Hepatocyte (in vitro differentiated cells): ENCODE measurements around the gene RASSF3. TPM values are rescaled to one million over a fixed set of nuclear protein-coding genes. Genes with fewer than 3 reads are reported as not detected.

Experiments
- DNase-seq: peaks from one replicate; pipeline ENCODE4 v3.0.0-alpha.2; 2016; ENCODE audit warnings: low spot score
- H2AFZ ChIP-seq: fragments of 200-600 bp; sonication (generic); 2 replicates; pipeline ENCODE4 v1.6.0; 2016; ENCODE audit warnings: antibody characterized with exemption, mild to moderate bottlenecking
- H3K27ac ChIP-seq: fragments of 200-600 bp; sonication (generic); 2 replicates; pipeline ENCODE4 v1.5.1; 2016; ENCODE audit warnings: mild to moderate bottlenecking
- H3K27me3 ChIP-seq: fragments of 200-600 bp; sonication (generic); 2 replicates; pipeline ENCODE4 v1.6.1; 2016
- H3K36me3 ChIP-seq: fragments of 200-600 bp; sonication (generic); replicated peaks from 2 replicates; pipeline ENCODE4 v1.5.1; 2016; ENCODE audit warnings: low read depth; ENCODE audit not compliant: insufficient read depth
- H3K4me1 ChIP-seq: fragments of 200-600 bp; sonication (generic); 2 replicates; pipeline ENCODE4 v1.5.1; 2016; ENCODE audit warnings: mild to moderate bottlenecking, moderate library complexity; ENCODE audit not compliant: insufficient read depth
- H3K4me2 ChIP-seq: fragments of 200-600 bp; sonication (generic); 2 replicates; pipeline ENCODE4 v1.6.0; 2016
- H3K4me3 ChIP-seq: fragments of 200-600 bp; sonication (generic); 2 replicates; pipeline ENCODE4 v1.5.1; 2016; ENCODE audit warnings: mild to moderate bottlenecking
- H3K79me2 ChIP-seq: fragments of 200-600 bp; sonication (generic); 2 replicates; pipeline ENCODE4 v1.6.0; 2017; ENCODE audit warnings: mild to moderate bottlenecking
- H3K9me2 ChIP-seq: fragments of 200-600 bp; sonication (generic); replicated peaks from 2 replicates; pipeline ENCODE4 v1.6.0; 2017; ENCODE audit warnings: mild to moderate bottlenecking; ENCODE audit not compliant: insufficient read depth
- H3K9me3 ChIP-seq: fragments of 200-600 bp; sonication (generic); 2 replicates; pipeline ENCODE4 v1.5.1; 2016; ENCODE audit warnings: low read depth, mild to moderate bottlenecking
- H4K20me1 ChIP-seq: fragments of 200-600 bp; sonication (generic); 2 replicates; pipeline ENCODE4 v1.6.0; 2016; ENCODE audit warnings: mild to moderate bottlenecking; ENCODE audit not compliant: insufficient read depth, poor library complexity, severe bottlenecking
- EZH2 ChIP-seq: fragments of 200-600 bp; sonication (generic); IDR thresholded peaks from 2 replicates; pipeline ENCODE4 v1.6.1; 2016; ENCODE audit warnings: antibody characterized with exemption, mild to moderate bottlenecking, borderline replicate concordance
- EZH2phosphoT487 ChIP-seq: fragments of 200-600 bp; sonication (generic); IDR thresholded peaks from one replicate; pipeline ENCODE4 v1.6.1; 2018; ENCODE audit warnings: antibody characterized with exemption, mild to moderate bottlenecking, low read depth, moderate library complexity; ENCODE audit not compliant: unreplicated experiment, severe bottlenecking
- WGBS: methylation state at CpG from one replicate; pipeline ENCODE4 v1.1.6; 2016; ENCODE audit warnings: low lambda C conversion rate; ENCODE audit errors: missing lambda C conversion rate; 5-methylcytosine and 5-hydroxymethylcytosine counted together
- polyA plus RNA-seq: library from polyadenylated mRNA; unstranded; fragments of >200 nt; fragmentation: Nextera tagmentation; extraction: Ambion mirVana; gene quantifications from 2 replicates; pipeline ENCODE4 v1.2.1, GENCODE V29; 2016
- total RNA-seq: library from RNA; depleted of rRNA; stranded (reverse); fragments of >200 nt; gene quantifications from 2 replicates; pipeline ENCODE4 v1.2.3, GENCODE V29; 2014
- TF ChIP-seq, protein P1 (sequence below): fragments of 200-600 bp; sonication (generic); IDR thresholded peaks from 2 replicates; pipeline ENCODE4 v1.5.1; 2016; ENCODE audit warnings: antibody characterized with exemption, mild to moderate bottlenecking; ENCODE audit not compliant: poor library complexity

The RASSF3 gene
- total and polyA plus RNA-seq, 2 experiments from 2014 or later: 7.8 to 22.3 TPM

DNA sequence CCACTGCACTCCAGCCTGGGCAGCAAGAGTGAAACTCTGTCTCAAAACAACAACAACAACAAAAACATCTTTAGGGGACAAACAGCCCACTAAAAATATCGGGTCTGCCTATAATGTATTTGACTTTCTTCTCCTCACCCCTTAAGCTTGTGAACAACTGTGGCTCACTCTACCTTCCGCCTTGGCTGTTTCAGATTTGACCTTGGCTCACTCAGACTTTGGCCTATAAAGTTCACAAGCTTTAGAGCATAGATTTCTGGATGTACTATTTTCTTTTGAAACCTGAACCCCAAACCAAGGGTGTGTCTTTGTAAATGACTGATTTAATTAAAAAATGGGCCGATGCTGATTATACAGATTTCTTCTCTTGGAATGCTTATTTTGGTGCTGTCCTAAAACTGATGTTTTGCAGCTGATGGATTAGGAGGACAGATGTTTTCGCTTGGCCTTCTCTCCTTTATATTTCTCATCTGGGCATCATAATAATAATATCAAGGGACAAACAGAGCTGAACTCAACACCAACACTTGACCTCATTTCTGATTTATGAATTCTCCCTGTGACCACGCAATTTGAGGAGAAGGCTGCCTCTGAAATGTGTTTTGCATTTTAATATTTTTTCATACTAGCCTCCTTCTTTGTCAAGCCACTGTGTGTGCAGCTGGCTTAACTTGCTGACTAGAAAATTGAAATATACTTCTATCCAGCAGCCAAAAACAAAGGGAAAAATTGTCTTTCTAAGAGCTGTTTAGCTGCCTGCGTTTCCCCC is 40.2 kb upstream of the RASSF3 start:
- no peaks in the 10 kb centered on the region for H3K9me2 ChIP-seq
- no peaks in the 10 kb centered on the region for H3K36me3 ChIP-seq
- no peak for DNase-seq
- H3K4me2 ChIP-seq: no peak overlapping the region
- no peak overlapping the region for H3K4me3 ChIP-seq
- H3K27ac ChIP-seq: no peak overlapping the region
- TF ChIP-seq, protein P1, sequence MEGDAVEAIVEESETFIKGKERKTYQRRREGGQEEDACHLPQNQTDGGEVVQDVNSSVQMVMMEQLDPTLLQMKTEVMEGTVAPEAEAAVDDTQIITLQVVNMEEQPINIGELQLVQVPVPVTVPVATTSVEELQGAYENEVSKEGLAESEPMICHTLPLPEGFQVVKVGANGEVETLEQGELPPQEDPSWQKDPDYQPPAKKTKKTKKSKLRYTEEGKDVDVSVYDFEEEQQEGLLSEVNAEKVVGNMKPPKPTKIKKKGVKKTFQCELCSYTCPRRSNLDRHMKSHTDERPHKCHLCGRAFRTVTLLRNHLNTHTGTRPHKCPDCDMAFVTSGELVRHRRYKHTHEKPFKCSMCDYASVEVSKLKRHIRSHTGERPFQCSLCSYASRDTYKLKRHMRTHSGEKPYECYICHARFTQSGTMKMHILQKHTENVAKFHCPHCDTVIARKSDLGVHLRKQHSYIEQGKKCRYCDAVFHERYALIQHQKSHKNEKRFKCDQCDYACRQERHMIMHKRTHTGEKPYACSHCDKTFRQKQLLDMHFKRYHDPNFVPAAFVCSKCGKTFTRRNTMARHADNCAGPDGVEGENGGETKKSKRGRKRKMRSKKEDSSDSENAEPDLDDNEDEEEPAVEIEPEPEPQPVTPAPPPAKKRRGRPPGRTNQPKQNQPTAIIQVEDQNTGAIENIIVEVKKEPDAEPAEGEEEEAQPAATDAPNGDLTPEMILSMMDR: no peak
- TF ChIP-seq EZH2phosphoT487 (no peak), EZH2 (no peak)
- no peaks in the 10 kb centered on the region for H3K27me3 ChIP-seq
- no peaks in the 10 kb centered on the region for H3K9me3 ChIP-seq
- no peaks in the 10 kb centered on the region for H3K4me1 ChIP-seq
- H2AFZ ChIP-seq: no peak overlapping the region
- 81% methylated on average over 6 of the region's 6 CpGs for WGBS
- H3K79me2 ChIP-seq: no peaks in the 10 kb centered on the region
- H4K20me1 ChIP-seq: no peaks in the 10 kb centered on the region

DNA sequence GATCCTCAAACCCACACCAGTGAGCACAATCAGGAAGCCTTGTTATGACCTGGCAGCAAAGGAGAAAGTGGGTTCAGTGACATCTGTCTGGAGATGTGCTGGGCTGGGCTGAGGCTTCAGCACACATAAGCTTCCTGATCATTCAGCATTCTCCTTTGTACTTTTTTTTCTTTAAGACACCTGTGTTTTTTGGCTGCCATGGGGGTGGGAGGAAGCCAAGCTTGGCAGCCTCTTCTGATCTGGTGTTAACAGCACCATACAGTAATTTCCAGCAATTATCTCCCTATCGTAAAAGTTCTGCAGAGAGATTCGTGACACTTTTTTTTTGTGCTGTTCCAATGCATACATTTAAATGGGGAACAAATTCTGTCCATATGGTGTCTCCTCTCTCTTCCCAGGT is 38.9 kb upstream of the RASSF3 start:
- no peak for DNase-seq
- no peaks in the 10 kb centered on the region for H3K4me1 ChIP-seq
- H3K27ac ChIP-seq: no peak overlapping the region
- no peaks in the 10 kb centered on the region for H3K9me2 ChIP-seq
- H3K4me3 ChIP-seq: no peak overlapping the region
- 61% methylated on average over 2 of the region's 2 CpGs for WGBS
- no peaks in the 10 kb centered on the region for H3K36me3 ChIP-seq
- TF ChIP-seq, protein P1: no peak
- no peak for TF ChIP-seq EZH2phosphoT487
- no peak for TF ChIP-seq EZH2
- H4K20me1 ChIP-seq: no peaks in the 10 kb centered on the region
- H3K79me2 ChIP-seq: no peaks in the 10 kb centered on the region
- no peak overlapping the region for H3K4me2 ChIP-seq
- no peaks in the 10 kb centered on the region for H3K27me3 ChIP-seq
- H2AFZ ChIP-seq: no peak overlapping the region
- no peaks in the 10 kb centered on the region for H3K9me3 ChIP-seq

DNA sequence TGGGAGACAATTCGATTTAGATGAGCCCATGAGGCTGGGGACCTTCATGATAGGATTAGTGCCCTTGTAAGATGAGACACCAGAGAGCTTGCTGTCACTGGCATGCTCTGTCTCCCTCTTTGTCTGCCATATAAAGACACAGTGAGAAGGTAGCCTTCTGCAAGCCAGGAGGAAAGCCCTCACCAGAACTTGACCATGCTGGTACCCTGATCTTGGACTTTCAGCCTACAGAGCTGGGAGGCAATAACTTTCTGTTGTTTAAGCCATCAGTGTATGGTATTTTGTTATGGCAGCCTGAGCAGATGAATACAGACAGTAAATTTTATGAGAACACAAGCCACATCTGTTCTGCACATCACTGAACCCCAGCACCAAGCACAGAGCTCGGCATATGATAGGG is 38.1 kb upstream of the RASSF3 start:
- H3K27ac ChIP-seq: no peak overlapping the region
- no peaks in the 10 kb centered on the region for H3K9me2 ChIP-seq
- no peak overlapping the region for H3K4me3 ChIP-seq
- DNase-seq: no peak
- no peak overlapping the region for H3K4me2 ChIP-seq
- no peaks in the 10 kb centered on the region for H3K27me3 ChIP-seq
- no peaks in the 10 kb centered on the region for H3K9me3 ChIP-seq
- no peaks in the 10 kb centered on the region for H3K79me2 ChIP-seq
- H3K36me3 ChIP-seq: no peaks in the 10 kb centered on the region
- H3K4me1 ChIP-seq: no peaks in the 10 kb centered on the region
- H2AFZ ChIP-seq: no peak overlapping the region
- TF ChIP-seq EZH2 (no peak), EZH2phosphoT487 (no peak)
- TF ChIP-seq, protein P1: no peak
- WGBS: 95% methylated on average over 2 of the region's 2 CpGs
- H4K20me1 ChIP-seq: no peaks in the 10 kb centered on the region
